ENCODE measurements around the gene MAD2L2. TPM values are rescaled to one million over a fixed set of nuclear protein-coding genes. Genes with fewer than 3 reads are reported as not detected.

Gene MAD2L2
- total RNA-seq, 1 experiment from 2014 or later = 93.8 TPM

DNA sequence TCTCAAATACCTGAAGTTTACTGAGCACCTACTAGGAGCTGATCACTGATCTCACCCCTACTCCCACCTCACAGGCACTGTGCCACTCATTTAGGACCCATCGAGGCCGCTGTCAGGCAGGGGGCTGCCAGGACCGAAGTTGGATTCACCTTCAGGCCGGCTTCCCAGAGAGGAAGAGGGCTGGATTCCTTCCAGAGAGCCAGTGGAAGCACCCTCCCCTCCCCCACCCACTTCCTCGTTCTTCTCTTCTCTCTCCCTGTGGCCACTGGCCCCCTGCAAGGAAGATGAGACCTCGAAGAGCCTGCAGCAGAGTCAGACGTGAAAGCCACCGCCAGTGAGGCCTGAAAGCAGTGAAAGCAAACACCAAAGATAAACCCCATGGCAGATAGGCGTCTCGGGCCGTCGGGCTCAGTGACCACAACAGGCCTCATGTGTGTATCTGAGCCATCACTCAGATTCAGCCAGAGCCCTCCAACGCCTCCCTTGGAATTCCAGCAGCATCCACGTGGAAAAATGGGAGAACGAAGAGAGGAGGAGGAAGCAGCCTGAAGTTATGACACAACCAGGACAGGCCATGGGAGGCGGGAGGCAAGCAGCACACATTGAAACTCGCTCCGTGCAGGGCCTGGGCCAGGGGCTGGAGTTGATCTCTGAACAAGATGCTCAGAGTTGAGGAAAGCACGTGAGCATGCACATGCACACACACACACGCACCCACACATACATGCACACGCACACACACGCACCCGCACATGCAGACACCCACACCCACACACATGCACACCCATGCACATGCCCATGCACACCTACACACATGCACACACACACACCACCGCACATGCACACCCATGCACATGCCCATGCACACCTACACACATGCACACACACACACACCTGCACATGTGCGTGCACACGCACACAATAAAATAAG, 48.8 kb upstream of the MAD2L2 start (continued):
- TF ChIP-seq, protein P1, sequence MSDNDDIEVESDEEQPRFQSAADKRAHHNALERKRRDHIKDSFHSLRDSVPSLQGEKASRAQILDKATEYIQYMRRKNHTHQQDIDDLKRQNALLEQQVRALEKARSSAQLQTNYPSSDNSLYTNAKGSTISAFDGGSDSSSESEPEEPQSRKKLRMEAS (IDR thresholded peaks at IDR 0.05) = no peak

DNA sequence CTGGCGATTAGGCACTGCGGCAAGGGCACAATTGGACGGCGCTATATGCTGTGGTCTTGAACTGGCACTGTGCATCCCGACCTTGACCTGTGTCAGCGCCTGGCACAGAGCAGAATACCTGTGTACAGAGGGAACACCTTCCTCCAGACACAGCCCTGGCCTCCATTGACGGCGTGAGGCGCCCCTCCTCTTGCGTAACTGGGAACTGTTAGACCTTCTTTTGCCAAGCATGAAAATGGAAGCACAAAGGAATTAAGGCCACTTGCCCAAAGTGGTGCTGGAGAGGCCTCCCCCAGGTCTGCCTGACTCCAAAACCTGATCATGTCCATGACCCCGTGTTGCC, 48.2 kb upstream of the MAD2L2 start:
- DNase-seq (ENCODE audit: low read depth, low spot score) (no peak), ATAC-seq (no peak)
- Histone ChIP-seq H3K9me2 (ENCODE audit: insufficient read depth) (no peaks in the 10 kb centered on the region), H3K4me1 (ENCODE audit: control insufficient read depth in 1 of 2, insufficient read depth in 2 of 2, low read length in 2 of 2) (peaks cover 0 to 22% of the 10 kb centered on the region in 2 experiments; a peak in 3 of 4 replicates), H3K4me2 (ENCODE audit: low read length) (no peak overlapping the region), H3K27me3 (ENCODE audit: insufficient read depth, low read length) (no peaks in the 10 kb centered on the region), H3K27ac (ENCODE audit: low read depth, low read length) (no peak overlapping the region), H3K36me3 (ENCODE audit: control insufficient read depth in 1 of 2, insufficient read depth in 2 of 2, low read length in 2 of 2) (no peaks in the 10 kb centered on the region), H3K79me2 (ENCODE audit: insufficient read depth, low read length) (no peaks in the 10 kb centered on the region), H2AFZ (ENCODE audit: low read depth, low read length, poor library complexity, severe bottlenecking) (no peak overlapping the region), H3K9me3 (ENCODE audit: control insufficient read depth in 1 of 2, insufficient read depth in 1 of 2, low read depth in 1 of 2, low read length in 2 of 2) (no peaks in the 10 kb centered on the region), H3K4me3 (replicated peaks in 1 of 2; ENCODE audit: low read depth in 1 of 2, low read length in 2 of 2) (no peak overlapping the region), H3K9ac (ENCODE audit: low read length) (no peak overlapping the region), H4K20me1 (ENCODE audit: insufficient read depth) (no peaks in the 10 kb centered on the region)
- no TSS peak for BruUV-seq (replicated peaks)
- RAD21 ChIA-PET (ENCODE audit: low non-redundant PET in 1 of 2, low total read pairs in 2 of 2, uncharacterized antibody in 2 of 2, unreplicated experiment in 2 of 2) = no interaction called here
- POLR2A ChIA-PET = no interaction called here
- intact Hi-C loops (cut with micrococcal nuclease) = no loop called here
- CTCF ChIA-PET = no interaction called here
- TF ChIP-seq JUND (IDR thresholded peaks at IDR 0.05) (no peak), ZNF274 (IDR thresholded peaks at IDR 0.05; ENCODE audit: low read depth, low read length) (no peak), CBX3 (IDR thresholded peaks at IDR 0.05; ENCODE audit: low read depth) (no peak), POLR2A (IDR thresholded peaks at IDR 0.05; ENCODE audit: borderline replicate concordance, extremely low read depth, insufficient read depth, insufficient read length) (no peak), EZH2 (IDR thresholded peaks at IDR 0.05) (no peak), RAD21 (IDR thresholded peaks at IDR 0.05; ENCODE audit: low read depth) (no peak), SP1 (IDR thresholded peaks at IDR 0.05; ENCODE audit: low read depth) (no peak), SIN3A (IDR thresholded peaks at IDR 0.05; ENCODE audit: low read depth) (no peak), CEBPB (IDR thresholded peaks at IDR 0.05; ENCODE audit: low read depth) (no peak), ELF1 (IDR thresholded peaks at IDR 0.05; ENCODE audit: borderline replicate concordance, low read depth) (no peak), SRF (IDR thresholded peaks at IDR 0.05; ENCODE audit: low read depth) (no peak), EZH2phosphoT487 (IDR thresholded peaks at IDR 0.05; ENCODE audit: borderline replicate concordance) (no peak)
- TF ChIP-seq, protein P1 (IDR thresholded peaks at IDR 0.05) = no peak
- TF ChIP-seq, protein P2, sequence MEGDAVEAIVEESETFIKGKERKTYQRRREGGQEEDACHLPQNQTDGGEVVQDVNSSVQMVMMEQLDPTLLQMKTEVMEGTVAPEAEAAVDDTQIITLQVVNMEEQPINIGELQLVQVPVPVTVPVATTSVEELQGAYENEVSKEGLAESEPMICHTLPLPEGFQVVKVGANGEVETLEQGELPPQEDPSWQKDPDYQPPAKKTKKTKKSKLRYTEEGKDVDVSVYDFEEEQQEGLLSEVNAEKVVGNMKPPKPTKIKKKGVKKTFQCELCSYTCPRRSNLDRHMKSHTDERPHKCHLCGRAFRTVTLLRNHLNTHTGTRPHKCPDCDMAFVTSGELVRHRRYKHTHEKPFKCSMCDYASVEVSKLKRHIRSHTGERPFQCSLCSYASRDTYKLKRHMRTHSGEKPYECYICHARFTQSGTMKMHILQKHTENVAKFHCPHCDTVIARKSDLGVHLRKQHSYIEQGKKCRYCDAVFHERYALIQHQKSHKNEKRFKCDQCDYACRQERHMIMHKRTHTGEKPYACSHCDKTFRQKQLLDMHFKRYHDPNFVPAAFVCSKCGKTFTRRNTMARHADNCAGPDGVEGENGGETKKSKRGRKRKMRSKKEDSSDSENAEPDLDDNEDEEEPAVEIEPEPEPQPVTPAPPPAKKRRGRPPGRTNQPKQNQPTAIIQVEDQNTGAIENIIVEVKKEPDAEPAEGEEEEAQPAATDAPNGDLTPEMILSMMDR (IDR thresholded peaks at IDR 0.05 in 2 of 3, conservative IDR thresholded peaks at IDR 0.05 in 1 of 3; ENCODE audit: borderline replicate concordance in 1 of 3, insufficient read depth in 1 of 3, low read depth in 2 of 3, low read length in 2 of 3) = no peak
- TF ChIP-seq, protein P3, sequence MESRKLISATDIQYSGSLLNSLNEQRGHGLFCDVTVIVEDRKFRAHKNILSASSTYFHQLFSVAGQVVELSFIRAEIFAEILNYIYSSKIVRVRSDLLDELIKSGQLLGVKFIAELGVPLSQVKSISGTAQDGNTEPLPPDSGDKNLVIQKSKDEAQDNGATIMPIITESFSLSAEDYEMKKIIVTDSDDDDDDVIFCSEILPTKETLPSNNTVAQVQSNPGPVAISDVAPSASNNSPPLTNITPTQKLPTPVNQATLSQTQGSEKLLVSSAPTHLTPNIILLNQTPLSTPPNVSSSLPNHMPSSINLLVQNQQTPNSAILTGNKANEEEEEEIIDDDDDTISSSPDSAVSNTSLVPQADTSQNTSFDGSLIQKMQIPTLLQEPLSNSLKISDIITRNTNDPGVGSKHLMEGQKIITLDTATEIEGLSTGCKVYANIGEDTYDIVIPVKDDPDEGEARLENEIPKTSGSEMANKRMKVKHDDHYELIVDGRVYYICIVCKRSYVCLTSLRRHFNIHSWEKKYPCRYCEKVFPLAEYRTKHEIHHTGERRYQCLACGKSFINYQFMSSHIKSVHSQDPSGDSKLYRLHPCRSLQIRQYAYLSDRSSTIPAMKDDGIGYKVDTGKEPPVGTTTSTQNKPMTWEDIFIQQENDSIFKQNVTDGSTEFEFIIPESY (IDR thresholded peaks at IDR 0.05; ENCODE audit: extremely low read depth, insufficient replicate concordance, low read length) = no peak
- TF ChIP-seq, protein P4, sequence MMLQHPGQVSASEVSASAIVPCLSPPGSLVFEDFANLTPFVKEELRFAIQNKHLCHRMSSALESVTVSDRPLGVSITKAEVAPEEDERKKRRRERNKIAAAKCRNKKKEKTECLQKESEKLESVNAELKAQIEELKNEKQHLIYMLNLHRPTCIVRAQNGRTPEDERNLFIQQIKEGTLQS (IDR thresholded peaks at IDR 0.05) = no peak
- TF ChIP-seq, protein P5, sequence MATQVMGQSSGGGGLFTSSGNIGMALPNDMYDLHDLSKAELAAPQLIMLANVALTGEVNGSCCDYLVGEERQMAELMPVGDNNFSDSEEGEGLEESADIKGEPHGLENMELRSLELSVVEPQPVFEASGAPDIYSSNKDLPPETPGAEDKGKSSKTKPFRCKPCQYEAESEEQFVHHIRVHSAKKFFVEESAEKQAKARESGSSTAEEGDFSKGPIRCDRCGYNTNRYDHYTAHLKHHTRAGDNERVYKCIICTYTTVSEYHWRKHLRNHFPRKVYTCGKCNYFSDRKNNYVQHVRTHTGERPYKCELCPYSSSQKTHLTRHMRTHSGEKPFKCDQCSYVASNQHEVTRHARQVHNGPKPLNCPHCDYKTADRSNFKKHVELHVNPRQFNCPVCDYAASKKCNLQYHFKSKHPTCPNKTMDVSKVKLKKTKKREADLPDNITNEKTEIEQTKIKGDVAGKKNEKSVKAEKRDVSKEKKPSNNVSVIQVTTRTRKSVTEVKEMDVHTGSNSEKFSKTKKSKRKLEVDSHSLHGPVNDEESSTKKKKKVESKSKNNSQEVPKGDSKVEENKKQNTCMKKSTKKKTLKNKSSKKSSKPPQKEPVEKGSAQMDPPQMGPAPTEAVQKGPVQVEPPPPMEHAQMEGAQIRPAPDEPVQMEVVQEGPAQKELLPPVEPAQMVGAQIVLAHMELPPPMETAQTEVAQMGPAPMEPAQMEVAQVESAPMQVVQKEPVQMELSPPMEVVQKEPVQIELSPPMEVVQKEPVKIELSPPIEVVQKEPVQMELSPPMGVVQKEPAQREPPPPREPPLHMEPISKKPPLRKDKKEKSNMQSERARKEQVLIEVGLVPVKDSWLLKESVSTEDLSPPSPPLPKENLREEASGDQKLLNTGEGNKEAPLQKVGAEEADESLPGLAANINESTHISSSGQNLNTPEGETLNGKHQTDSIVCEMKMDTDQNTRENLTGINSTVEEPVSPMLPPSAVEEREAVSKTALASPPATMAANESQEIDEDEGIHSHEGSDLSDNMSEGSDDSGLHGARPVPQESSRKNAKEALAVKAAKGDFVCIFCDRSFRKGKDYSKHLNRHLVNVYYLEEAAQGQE (IDR thresholded peaks at IDR 0.05; ENCODE audit: low read depth) = no peak

All from HCT116 (cell line).